Measurements from ENCODE around the gene ASPN.
A peak's percentile ranks its signal among the peaks of the same experiment; 100 is the strongest.

The ASPN gene

GRCh38 chr9:92463984-92464383, 18.3 kb downstream of the ASPN start:
- peak; percentile 91 for DNase-seq (ENCODE audit: low read depth, low spot score)
- no peak overlapping the region for H3K4me3 ChIP-seq (ENCODE audit: low read depth, low read length)
- TF ChIP-seq, protein P1, sequence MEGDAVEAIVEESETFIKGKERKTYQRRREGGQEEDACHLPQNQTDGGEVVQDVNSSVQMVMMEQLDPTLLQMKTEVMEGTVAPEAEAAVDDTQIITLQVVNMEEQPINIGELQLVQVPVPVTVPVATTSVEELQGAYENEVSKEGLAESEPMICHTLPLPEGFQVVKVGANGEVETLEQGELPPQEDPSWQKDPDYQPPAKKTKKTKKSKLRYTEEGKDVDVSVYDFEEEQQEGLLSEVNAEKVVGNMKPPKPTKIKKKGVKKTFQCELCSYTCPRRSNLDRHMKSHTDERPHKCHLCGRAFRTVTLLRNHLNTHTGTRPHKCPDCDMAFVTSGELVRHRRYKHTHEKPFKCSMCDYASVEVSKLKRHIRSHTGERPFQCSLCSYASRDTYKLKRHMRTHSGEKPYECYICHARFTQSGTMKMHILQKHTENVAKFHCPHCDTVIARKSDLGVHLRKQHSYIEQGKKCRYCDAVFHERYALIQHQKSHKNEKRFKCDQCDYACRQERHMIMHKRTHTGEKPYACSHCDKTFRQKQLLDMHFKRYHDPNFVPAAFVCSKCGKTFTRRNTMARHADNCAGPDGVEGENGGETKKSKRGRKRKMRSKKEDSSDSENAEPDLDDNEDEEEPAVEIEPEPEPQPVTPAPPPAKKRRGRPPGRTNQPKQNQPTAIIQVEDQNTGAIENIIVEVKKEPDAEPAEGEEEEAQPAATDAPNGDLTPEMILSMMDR (IDR thresholded peaks at IDR 0.05; ENCODE audit: insufficient read depth, low read length, missing control alignments), result no peak
- CTCF ChIA-PET, result interaction anchor here (0.9 to 3.1 kb wide), 4 partner anchors 9 to 170 kb away, joined by 3 to 11 read pairs (median 4); no protein-coding TSS in a partner anchor
- POLR2A ChIA-PET, result interaction anchor here (0.6 to 0.9 kb wide), 2 partner anchors 32 to 144 kb away, joined by 3 to 4 read pairs; no protein-coding TSS in a partner anchor

DNA sequence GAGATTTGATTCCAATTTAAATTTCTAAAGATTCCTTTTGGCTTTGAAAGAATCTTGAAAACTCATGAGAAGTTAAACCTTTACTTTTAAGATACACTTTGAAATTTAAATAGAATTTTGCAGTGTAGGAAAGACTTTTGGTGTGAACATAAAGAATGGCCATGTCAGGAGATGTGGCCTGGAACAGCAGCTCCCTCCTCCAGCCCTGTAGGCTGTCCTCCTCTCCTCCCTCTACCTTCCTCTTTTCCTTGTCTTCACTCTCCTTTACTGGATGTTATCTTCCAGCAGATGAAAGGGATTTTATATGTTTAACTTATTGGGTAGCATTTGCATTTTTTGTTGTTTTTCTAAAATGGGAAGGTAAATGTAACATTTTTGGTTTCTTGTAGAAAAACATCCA, 18.9 kb downstream of the ASPN start:
- no peak for DNase-seq (ENCODE audit: low read depth, low spot score)
- POLR2A ChIA-PET, result interaction anchor here (0.6 to 0.9 kb wide), 2 partner anchors 32 to 144 kb away, joined by 3 to 4 read pairs; no protein-coding TSS in a partner anchor
- CTCF ChIA-PET, result interaction anchor here (0.9 to 3.1 kb wide), 5 partner anchors 10 to 170 kb away, joined by 3 to 11 read pairs (median 5); no protein-coding TSS in a partner anchor
- no peak overlapping the region for H3K4me3 ChIP-seq (ENCODE audit: low read depth, low read length)
- TF ChIP-seq, protein P1 (IDR thresholded peaks at IDR 0.05; ENCODE audit: insufficient read depth, low read length, missing control alignments), result no peak

GRCh38 chr9:92457576-92457975, 24.7 kb downstream of the ASPN start:
- no peak for DNase-seq (ENCODE audit: low read depth, low spot score)
- TF ChIP-seq, protein P1 (IDR thresholded peaks at IDR 0.05; ENCODE audit: insufficient read depth, low read length, missing control alignments), result no peak
- CTCF ChIA-PET, result interaction anchor here (1.3 kb wide), 2 partner anchors 11 to 17 kb away, joined by 5 to 6 read pairs; no protein-coding TSS in a partner anchor
- POLR2A ChIA-PET, result no interaction called here
- no peak overlapping the region for H3K4me3 ChIP-seq (ENCODE audit: low read depth, low read length)

DNA sequence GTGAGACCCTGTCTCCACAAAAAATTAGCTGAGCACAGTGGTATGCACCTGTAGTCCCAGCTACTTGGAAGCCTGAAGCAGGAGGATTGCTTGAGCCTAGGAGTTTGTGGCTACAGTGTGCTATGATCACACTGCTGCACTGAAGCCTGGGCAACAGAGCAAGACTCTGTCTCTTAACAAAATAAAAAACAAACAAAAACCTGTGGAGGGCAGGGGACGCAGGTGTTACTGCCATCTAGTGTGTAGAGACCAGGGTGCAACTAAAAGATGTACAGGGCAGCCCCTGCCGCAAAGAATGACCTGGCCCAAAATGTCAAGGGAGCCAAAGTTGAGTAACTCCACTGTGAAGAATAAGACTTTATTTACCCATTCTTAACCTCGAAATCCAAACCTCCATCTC, 27.1 kb downstream of the ASPN start:
- TF ChIP-seq, protein P1 (IDR thresholded peaks at IDR 0.05; ENCODE audit: insufficient read depth, low read length, missing control alignments), result no peak
- DNase-seq (ENCODE audit: low read depth, low spot score), result no peak
- ChIA-PET CTCF (interaction anchor here (1.2 kb wide), 1 partner anchor 14 kb away, joined by 3 read pairs; no protein-coding TSS in a partner anchor), POLR2A (no interaction called here)
- H3K4me3 ChIP-seq (ENCODE audit: low read depth, low read length), result no peak overlapping the region

DNA sequence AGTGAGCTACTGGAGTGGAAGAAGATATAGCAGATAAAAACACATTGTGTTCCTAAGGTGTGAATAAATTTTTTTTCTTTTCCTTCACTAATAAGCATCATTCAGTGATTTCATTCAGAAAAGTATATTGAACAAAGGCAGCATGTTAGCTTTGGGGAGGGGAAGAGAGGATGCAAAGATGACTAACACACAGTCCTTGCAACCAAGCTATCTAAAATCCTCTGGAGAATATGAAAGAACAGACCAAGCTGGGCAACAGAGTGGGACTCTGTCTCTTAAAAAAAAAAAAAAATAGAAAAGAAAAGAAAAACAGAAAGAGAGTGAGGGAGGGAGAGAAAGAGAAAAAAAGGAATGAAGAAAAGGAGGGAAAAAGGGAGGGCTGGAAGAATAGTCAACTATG, 35.8 kb downstream of the ASPN start:
- no peak for DNase-seq (ENCODE audit: low read depth, low spot score)
- H3K4me3 ChIP-seq (ENCODE audit: low read depth, low read length), result no peak overlapping the region
- ChIA-PET POLR2A (no interaction called here), CTCF (interaction anchor here (1.0 to 1.6 kb wide), 6 partner anchors 10 to 308 kb away, joined by 3 to 6 read pairs (median 4); no protein-coding TSS in a partner anchor)
- TF ChIP-seq, protein P1 (IDR thresholded peaks at IDR 0.05; ENCODE audit: insufficient read depth, low read length, missing control alignments), result no peak

GRCh38 chr9:92444841-92445240, 37.5 kb downstream of the ASPN start:
- DNase-seq (ENCODE audit: low read depth, low spot score), result no peak
- TF ChIP-seq, protein P1 (IDR thresholded peaks at IDR 0.05; ENCODE audit: insufficient read depth, low read length, missing control alignments), result no peak
- no peak overlapping the region for H3K4me3 ChIP-seq (ENCODE audit: low read depth, low read length)

More at GRCh38 chr9:92444841-92445240, 37.5 kb downstream of the ASPN start:
- POLR2A ChIA-PET, result no interaction called here
- CTCF ChIA-PET, result interaction anchor here (0.6 to 1.5 kb wide), 5 partner anchors 11 to 189 kb away, joined by 3 to 4 read pairs (median 3); no protein-coding TSS in a partner anchor
